Activated naive CD8-positive, alpha-beta T cell treated with anti-CD3 and anti-CD28 coated beads, Interleukin-2, amount 10 ng/mL, durations not matched to agents 7 days and 5 days (primary cell): Measurements from ENCODE around the gene RPL35. TPM values are rescaled to one million over a fixed set of nuclear protein-coding genes. Genes with fewer than 3 reads are reported as not detected.
"Not testable (repeated sequence)": the region's sequence is repeated elsewhere in the genome, so short reads cannot be mapped to it uniquely, and the experiment has no call there.

Source experiments
- ATAC-seq: fragments of 150-1000 bp; cut with Tn5 transposase; one replicate; pipeline ENCODE4 v1.10.0; 2021; ENCODE audit warnings: low read depth, moderate library complexity
- POLR2A ChIA-PET: fragments of 350-600 bp; sonication (Branson Sonifier 250); formaldehyde crosslinking; loops from one replicate; lab custom pipeline; 2021; ENCODE audit warnings: antibody characterized with exemption; lab: Charles Lee
- DNase-seq: peaks from one replicate; pipeline ENCODE4 v3.0.0; 2021
- H3K27ac Mint-ChIP-seq: one replicate; pipeline ENCODE4 v1.8.0; 2022; ENCODE audit warnings: mild to moderate bottlenecking, mixed read lengths
- H3K27me3 Mint-ChIP-seq: one replicate; pipeline ENCODE4 v1.8.0; 2022; ENCODE audit warnings: mild to moderate bottlenecking, moderate library complexity, mixed read lengths
- H3K36me3 Mint-ChIP-seq: one replicate; pipeline ENCODE4 v1.8.0; 2021; ENCODE audit warnings: mild to moderate bottlenecking, mixed read lengths
- H3K4me1 Mint-ChIP-seq: one replicate; pipeline ENCODE4 v1.8.0; 2021; ENCODE audit warnings: mixed read lengths
- H3K4me3 Mint-ChIP-seq: one replicate; pipeline ENCODE4 v1.8.0; 2022; ENCODE audit warnings: mild to moderate bottlenecking, moderate library complexity, mixed read lengths
- H3K9me3 Mint-ChIP-seq: one replicate; pipeline ENCODE4 v1.8.0; 2021; ENCODE audit warnings: mixed read lengths
- total RNA-seq, 2 experiments: library from RNA; stranded (reverse); gene quantifications; one replicate each; pipeline ENCODE4 v1.2.3, GENCODE V29; 2021

RPL35 gene
- total RNA-seq, 2 experiments from 2014 or later = 1,398 to 1,411 TPM

DNA sequence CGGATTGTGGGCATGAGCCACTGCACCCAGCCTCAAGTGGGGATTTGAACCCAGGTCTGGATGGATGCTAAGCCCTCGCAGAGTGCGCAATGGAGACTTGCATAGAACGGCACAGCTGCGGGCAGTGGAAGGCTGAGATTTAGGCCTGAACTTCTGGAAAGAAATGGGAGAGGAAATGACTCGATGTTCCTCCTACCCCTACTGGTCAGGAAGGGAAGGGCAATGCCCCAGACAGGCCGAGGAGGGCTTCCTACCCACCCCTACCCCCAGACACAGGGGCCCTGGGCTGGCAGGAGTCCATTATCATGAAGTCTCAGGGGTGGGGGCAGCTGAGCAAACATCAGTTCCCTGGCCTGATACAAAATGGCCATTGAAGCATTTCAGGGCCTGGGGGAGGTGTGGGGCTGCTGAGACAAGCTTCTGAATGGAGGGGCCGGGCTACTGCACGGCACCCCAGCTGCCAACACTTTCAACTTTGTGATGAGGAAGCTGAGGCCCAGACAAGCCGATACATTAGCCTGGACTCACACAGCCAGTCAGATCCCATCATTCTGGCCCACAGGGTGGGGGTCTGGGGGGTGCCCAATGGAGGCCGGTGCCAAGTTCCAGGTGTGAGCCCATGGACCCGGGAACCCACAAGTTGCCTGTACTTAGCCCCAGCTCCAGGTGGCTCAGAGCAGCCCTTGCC is 22.0 kb downstream of the RPL35 start:
- no peak for DNase-seq
- H3K4me1 Mint-ChIP-seq = no peaks in the 10 kb centered on the region
- H3K27ac Mint-ChIP-seq = no peak overlapping the region
- H3K36me3 Mint-ChIP-seq = no peaks in the 10 kb centered on the region
- peaks cover 16% of the 10 kb centered on the region for H3K27me3 Mint-ChIP-seq
- no peak for ATAC-seq
- H3K4me3 Mint-ChIP-seq = no peak overlapping the region
- POLR2A ChIA-PET = interaction anchor here (1.3 kb wide), 1 partner anchor 65 kb away, joined by 4 read pairs; no protein-coding TSS in a partner anchor
- H3K9me3 Mint-ChIP-seq = no peaks in the 10 kb centered on the region

DNA sequence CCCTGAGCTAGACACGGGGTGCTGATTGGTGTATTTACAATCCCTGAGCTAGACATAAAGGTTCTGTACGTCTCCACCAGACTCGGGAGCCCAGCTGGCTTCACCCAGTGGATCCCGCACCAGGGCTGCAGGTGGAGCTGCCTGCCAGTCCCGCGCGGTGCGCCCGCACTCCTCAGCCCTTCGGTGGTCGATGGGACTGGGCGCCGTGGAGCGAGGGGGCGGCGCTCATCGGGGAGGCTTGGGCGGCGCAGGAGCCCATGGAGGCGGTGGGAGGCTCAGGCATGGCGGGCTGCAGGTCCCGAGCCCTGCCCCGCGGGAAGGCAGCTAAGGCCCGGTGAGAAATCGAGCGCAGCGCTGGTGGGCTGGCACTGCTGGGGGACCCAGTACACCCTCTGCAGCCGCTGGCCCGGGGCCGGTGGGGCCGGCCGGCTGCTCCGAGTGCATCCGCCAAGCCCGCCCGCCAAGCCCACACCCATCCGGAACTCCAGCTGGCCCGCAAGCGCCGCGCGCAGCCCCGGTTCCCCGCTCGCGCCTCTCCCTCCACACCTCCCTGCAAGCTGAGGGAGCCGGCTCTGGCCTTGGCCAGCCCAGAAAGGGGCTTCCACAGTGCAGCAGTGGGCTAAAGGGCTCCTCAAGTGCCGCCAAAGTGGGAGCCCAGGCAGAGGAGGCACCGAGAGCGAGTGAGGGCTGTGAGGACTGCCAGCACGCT is 23.0 kb downstream of the RPL35 start:
- peaks cover 16% of the 10 kb centered on the region for H3K27me3 Mint-ChIP-seq
- H3K36me3 Mint-ChIP-seq, H3K9me3 Mint-ChIP-seq, DNase-seq, POLR2A ChIA-PET, H3K4me3 Mint-ChIP-seq, H3K4me1 Mint-ChIP-seq, H3K27ac Mint-ChIP-seq, ATAC-seq: not testable (repeated sequence)

DNA sequence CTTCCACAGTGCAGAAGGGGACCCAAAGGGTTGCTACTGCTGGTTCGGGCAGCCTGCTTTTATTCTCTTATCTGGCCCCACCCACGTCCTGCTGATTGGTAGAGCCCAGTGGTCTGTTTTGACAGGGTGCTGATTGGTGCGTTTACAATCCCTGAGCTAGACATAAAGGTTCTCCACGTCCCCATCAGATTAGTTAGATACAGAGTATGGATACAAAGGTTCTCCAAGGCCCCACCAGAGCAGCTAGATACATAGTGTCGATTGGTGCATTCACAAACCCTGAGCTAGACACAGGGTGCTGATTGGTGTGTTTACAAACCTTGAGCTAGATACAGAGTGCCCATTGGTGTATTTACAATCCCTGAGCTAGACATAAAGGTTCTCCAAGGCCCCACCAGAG is 23.6 kb downstream of the RPL35 start:
- H3K9me3 Mint-ChIP-seq, H3K4me1 Mint-ChIP-seq, H3K36me3 Mint-ChIP-seq, DNase-seq, H3K27ac Mint-ChIP-seq, ATAC-seq, H3K4me3 Mint-ChIP-seq, POLR2A ChIA-PET: not testable (repeated sequence)
- peaks cover 16% of the 10 kb centered on the region for H3K27me3 Mint-ChIP-seq

DNA sequence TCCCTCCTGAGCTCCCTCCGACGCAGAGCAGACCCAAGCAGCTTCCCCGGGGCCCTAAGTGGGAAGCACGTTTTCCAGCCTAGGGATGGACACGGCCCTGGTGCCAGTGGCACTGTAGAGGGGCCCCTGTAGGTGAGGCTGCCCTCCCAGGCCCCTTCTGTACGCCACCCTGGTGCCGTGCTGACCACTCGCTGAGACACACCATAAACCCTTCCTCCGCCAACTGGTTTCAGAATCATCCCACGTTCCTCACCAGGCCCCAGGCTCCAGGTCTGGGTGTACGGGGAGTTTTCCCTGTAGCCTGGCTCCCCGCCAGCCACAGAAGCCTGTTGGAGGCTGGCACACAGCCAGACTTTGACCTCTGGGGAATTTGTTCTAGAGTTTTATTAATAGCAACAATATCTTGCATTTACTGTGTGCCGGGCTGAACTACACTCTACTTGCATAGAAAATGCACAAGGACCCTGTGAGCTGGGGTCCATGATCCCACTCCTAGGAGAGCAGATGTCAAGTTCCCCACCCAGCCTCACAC is 26.7 kb downstream of the RPL35 start:
- Mint-ChIP-seq H3K9me3 (no peaks in the 10 kb centered on the region), H3K4me3 (no peak overlapping the region), H3K27me3 (peaks cover 16% of the 10 kb centered on the region), H3K4me1 (no peaks in the 10 kb centered on the region), H3K36me3 (no peaks in the 10 kb centered on the region), H3K27ac (no peak overlapping the region)
- DNase-seq = no peak
- ATAC-seq = no peak
- POLR2A ChIA-PET = no interaction called here

DNA sequence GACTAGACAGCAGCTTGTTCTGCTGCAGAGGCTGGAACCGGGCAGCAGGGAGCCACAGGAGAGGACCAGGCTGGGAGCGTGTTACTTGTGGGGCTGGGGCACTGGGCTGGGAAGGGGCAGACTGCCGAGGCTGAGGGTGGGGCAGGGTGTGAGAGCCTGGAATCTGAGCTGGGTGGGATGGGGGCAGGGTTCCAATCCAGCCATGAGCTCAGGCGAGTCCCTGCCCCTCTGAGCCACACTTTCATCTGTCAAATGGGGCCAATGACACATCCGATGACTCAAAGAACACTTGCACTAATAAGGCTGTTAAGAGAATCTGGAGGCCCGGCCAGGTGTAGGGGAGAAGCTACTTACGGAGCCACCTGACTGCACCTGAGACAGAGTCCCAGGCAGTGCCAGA is 27.2 kb downstream of the RPL35 start:
- no peaks in the 10 kb centered on the region for H3K4me1 Mint-ChIP-seq
- H3K27ac Mint-ChIP-seq = no peak overlapping the region
- DNase-seq (no peak), ATAC-seq (no peak)
- peaks cover 17% of the 10 kb centered on the region for H3K27me3 Mint-ChIP-seq
- H3K4me3 Mint-ChIP-seq = no peak overlapping the region
- POLR2A ChIA-PET = no interaction called here
- no peaks in the 10 kb centered on the region for H3K36me3 Mint-ChIP-seq
- no peaks in the 10 kb centered on the region for H3K9me3 Mint-ChIP-seq

DNA sequence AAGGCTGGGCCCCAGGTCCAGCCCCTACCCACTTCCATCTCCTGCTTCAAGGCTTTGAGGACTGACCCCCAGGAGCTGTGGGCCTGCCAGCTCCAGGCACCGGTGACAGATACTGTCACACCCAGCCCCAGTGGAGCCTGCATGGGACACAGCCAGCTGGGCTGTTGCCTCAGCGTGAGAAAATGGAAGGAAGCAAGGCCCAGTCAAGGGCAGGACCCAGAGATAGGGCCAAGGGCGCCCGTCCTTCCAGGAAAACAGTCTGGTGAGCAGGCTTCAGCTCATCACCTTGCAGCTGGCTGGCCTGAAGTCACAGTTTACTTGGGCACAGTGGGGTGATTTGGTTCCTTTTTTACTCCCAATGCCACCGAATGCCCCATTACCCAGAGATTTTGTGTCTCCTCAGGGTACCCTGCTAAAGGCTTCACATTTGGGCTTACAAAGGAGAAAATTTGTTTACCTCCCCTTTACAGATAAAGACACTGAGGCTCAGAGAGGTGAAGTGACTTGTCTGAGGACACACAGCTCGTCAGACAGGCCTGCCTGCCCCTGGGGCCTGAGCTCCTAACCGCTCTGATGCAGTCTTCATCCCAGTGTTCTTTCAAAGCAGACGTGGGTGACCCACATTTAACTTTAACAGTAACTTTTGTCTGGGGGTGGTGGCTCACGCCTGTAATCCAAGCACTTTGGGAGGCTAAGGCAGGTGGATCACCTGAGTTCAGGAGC is 30.0 kb downstream of the RPL35 start:
- peaks cover 5% of the 10 kb centered on the region for H3K27me3 Mint-ChIP-seq
- no peak for ATAC-seq
- H3K4me3 Mint-ChIP-seq = no peak overlapping the region
- no peak overlapping the region for H3K27ac Mint-ChIP-seq
- H3K36me3 Mint-ChIP-seq = no peaks in the 10 kb centered on the region
- no peaks in the 10 kb centered on the region for H3K4me1 Mint-ChIP-seq
- POLR2A ChIA-PET = no interaction called here
- H3K9me3 Mint-ChIP-seq = no peaks in the 10 kb centered on the region
- no peak for DNase-seq

DNA sequence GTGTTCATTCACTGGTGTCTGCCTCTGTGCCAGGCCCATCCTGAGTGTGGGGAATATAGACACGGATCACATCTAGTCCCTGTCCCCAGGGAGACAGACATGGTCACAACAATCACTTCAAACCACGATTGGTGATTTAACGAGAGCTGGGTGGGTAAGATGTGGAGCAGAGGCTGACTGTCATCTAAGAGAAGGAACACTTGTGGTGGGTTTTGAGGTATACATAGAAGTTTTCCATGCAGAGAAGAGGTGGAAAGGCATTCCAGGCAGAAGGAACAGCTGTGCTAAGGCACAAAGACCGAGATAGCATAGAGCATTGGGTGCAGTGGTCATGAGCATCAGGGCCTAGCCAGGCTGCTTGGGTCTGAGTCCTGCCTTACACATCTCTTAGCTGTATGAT is 31.2 kb downstream of the RPL35 start:
- POLR2A ChIA-PET = no interaction called here
- Mint-ChIP-seq H3K36me3 (no peaks in the 10 kb centered on the region), H3K27ac (no peak overlapping the region), H3K27me3 (peaks cover 3% of the 10 kb centered on the region), H3K4me3 (no peak overlapping the region), H3K4me1 (no peaks in the 10 kb centered on the region), H3K9me3 (no peaks in the 10 kb centered on the region)
- ATAC-seq (no peak), DNase-seq (no peak)

DNA sequence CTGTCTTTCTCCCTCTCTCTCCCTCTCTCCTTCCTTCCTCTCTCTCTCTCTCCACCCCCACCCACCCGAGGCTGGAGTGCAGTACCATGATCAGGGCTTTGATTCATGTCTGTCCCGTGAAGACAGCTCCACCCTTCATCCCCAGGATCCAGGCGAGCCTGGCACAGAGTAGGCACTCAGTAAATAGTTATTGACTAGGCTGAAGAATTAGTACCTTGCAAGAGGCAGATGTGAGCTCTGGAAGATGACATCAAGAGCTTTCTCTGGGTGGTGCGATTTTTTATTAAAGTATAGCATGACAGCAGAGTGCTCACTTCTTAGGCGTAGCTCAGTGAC is 32.5 kb downstream of the RPL35 start:
- no peak overlapping the region for H3K27ac Mint-ChIP-seq
- no peaks in the 10 kb centered on the region for H3K4me1 Mint-ChIP-seq

DNA sequence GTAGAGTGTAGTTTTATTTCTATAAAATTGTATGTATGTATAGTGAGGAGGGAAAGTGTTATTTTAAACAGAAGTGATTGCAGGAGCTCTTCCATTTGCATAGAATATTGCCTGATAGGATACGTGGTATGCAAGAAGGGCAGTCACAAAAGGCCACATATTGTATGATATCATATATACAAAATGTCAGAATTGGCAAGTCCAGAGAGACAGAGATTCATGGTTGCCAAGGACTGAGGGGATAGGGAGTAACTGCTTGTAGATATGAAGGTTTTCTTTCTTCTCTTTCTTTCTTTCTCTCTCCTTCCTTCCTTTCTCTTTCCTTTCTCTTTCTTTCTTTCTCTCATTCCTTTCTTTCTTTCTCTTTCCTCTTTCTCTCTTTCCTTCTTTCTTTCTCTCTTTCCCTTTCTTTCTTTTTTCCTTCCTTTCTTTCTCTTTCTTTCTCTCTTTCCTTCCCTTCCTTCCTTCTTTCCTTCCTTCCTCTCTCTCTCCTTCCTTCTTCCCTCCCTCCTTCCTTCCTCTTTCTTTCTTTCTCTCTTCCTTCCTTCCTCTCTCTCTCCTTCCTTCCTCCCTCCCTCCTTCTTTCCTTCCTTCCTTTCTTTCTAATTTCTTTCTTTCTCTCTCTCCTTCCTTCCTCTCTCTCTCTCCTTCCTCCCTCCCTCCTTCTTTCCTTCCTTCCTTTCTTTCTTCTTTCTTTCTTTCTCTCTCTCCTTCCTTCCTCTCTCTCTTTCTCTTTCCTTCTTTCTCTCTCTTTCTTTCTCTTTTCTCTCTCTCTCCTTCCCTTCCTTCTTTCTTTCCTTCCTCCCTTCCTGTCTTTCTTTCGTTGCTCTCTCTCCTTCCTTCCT is 33.0 kb downstream of the RPL35 start:
- Mint-ChIP-seq H3K36me3 (no peaks in the 10 kb centered on the region), H3K9me3 (no peaks in the 10 kb centered on the region), H3K4me1 (no peaks in the 10 kb centered on the region), H3K4me3 (no peak overlapping the region), H3K27me3 (peaks cover 3% of the 10 kb centered on the region), H3K27ac (no peak overlapping the region)
- ATAC-seq = no peak
- no peak for DNase-seq
- POLR2A ChIA-PET = no interaction called here

More for the DNA sequence above, 32.5 kb downstream of the RPL35 start:
- POLR2A ChIA-PET = no interaction called here
- ATAC-seq = no peak
- Mint-ChIP-seq H3K9me3 (no peaks in the 10 kb centered on the region), H3K27me3 (peaks cover 3% of the 10 kb centered on the region), H3K4me3 (no peak overlapping the region), H3K36me3 (no peaks in the 10 kb centered on the region)
- no peak for DNase-seq

DNA sequence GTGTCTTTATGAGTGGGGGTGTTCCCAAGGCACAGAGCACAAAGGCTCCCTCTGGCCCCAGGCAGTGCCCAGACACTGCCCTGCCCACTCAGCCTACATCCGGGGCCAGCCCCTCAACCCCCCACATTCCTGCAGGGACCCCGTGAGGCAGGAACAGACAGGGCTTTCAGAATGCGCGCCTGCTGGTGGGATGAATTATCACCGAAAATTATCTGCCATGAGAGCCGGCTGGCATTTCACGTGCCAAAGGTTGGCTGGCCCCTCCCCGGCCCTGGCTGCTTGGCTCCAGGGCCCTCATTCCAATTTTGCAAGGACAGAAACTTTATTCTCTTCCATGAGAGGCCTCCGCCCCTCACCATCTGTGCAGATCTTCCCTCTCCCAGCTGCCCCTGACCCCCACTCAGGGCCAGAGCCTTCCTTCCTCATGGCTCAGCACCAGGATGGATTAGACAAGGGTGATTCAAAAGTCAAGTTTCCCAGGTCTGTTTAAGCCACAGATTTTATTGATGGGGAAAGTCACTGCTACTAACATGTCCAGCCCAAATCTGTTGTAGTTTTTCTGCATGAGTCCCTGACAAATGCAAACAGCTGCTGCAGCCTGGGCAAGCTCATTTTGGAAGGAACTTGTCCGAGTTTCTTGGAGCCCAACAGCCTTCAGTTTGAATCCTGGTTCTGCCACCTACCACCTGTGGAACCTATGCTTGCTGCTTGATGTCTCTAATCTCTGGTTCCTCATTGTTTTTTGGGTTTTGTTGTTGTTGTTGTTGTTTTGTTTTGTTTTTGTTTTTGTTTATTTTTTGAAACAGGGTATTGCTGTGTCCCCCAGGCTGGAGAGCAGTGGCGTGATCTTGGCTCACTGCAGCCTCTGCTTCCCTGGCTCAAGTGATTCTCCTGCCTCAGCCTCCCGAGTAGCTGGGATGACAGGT is 40.8 kb downstream of the RPL35 start:
- POLR2A ChIA-PET = no interaction called here
- H3K4me1 Mint-ChIP-seq = peaks cover 17% of the 10 kb centered on the region
- H3K27me3 Mint-ChIP-seq = peaks cover 3% of the 10 kb centered on the region
- no peaks in the 10 kb centered on the region for H3K36me3 Mint-ChIP-seq
- DNase-seq = no peak
- H3K4me3 Mint-ChIP-seq = no peak overlapping the region
- ATAC-seq = no peak
- no peak overlapping the region for H3K27ac Mint-ChIP-seq
- H3K9me3 Mint-ChIP-seq = no peaks in the 10 kb centered on the region

DNA sequence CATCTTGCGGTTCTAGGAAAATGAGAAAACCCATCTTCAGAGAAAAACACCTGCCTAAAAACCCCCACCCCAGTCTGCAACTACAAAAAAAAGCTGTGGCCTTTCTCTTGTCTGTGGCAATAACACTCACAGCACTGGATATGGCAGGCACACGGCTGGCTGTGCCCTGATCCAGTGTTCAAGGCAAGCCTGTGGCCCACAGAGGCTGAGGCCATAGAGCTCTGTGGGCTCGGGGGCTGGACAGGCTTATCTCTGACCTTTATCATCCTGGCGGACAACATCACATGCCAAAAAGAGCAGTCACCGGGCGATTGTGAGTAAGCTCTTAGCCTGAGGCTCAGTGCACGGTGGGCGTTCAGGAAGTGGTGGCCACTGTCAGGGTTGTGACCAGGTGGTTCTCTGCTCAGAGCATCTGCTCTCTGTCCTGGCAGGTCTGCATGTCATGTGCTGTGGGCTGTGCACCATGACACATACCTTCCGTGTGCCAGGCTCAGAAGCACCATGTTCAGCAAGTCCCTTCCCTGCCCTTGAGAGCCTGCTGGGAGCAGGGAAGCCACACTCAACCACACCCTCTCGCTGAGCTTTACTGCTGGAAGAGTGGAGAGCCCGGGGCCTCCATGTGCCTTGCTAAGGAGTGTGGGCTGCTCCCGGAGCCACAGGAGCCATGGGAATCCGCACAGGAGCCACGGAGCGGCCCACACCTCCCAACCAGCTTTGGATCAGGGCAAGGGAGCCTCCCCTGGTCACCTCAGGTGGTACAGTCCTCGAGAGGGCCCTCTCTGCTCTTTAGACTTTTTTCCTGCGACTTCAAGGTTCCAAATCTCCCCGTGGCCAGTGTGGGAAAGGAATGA is 43.1 kb downstream of the RPL35 start:
- Mint-ChIP-seq H3K9me3 (no peaks in the 10 kb centered on the region), H3K4me3 (peak overlapping the region; percentile 14), H3K27me3 (peaks cover 3% of the 10 kb centered on the region), H3K4me1 (peaks cover 17% of the 10 kb centered on the region), H3K36me3 (no peaks in the 10 kb centered on the region), H3K27ac (peak overlapping the region; percentile 39)
- POLR2A ChIA-PET = no interaction called here
- DNase-seq (peak; percentile 42), ATAC-seq (peak; percentile 92)
